HCT116 (cell line): ENCODE results near the gene TBX4. TPM values are rescaled to one million over a fixed set of nuclear protein-coding genes. Genes with fewer than 3 reads are reported as not detected.

Experiments used
- ATAC-seq: fragments of 200-7000 bp; cut with Tn5 transposase; 2 replicates; pipeline ENCODE4 v1.9.1; 2020; ENCODE audit warnings: mild to moderate bottlenecking, moderate library complexity
- BruUV-seq: library from RNA; stranded (reverse); fragments of 400-500 nt; replicated peaks from 2 replicates; lab custom pipeline; 2021; lab: Mats Ljungman, UMichigan
- CTCF ChIA-PET: fragments of 300-600 bp; sonication (Branson Sonifier 250); formaldehyde crosslinking; loops from one replicate; lab custom pipeline; 2021; ENCODE audit warnings: antibody characterized with exemption; lab: Charles Lee
- POLR2A ChIA-PET: fragments of 300-600, 350-600 bp; sonication (Branson Sonifier 250); formaldehyde crosslinking; loops from one replicate; lab custom pipeline; 2021; ENCODE audit warnings: antibody characterized with exemption; lab: Charles Lee
- RAD21 ChIA-PET, 2 experiments: fragments of 300-600 bp; sonication (Branson Sonifier 250); formaldehyde crosslinking; loops; one replicate each; lab custom pipeline; 2023; ENCODE audit warnings: low total read pairs in 2 of 2; ENCODE audit not compliant: uncharacterized antibody in 2 of 2, unreplicated experiment in 2 of 2, low non-redundant PET in 1 of 2; lab: Charles Lee
- DNase-seq: peaks from one replicate; pipeline ENCODE4 v3.0.0-alpha.2; 2010; ENCODE audit warnings: low read depth, low spot score
- H2AFZ ChIP-seq: fragments of 200-600 bp; shearing (Covaris generic), sonication (generic); 2 replicates; pipeline ENCODE4 v1.6.1; 2017; ENCODE audit warnings: low read depth, mixed run types, mixed read lengths, antibody characterized with exemption, low read length; ENCODE audit not compliant: poor library complexity, severe bottlenecking
- H3K27ac ChIP-seq: 2 replicates; pipeline ENCODE4 v1.5.1; 2012; ENCODE audit warnings: low read depth, low read length
- H3K27me3 ChIP-seq: fragments of 200-600 bp; sonication (generic); 2 replicates; pipeline ENCODE4 v1.6.1; 2016; ENCODE audit warnings: mixed run types, low read length, mixed read lengths; ENCODE audit not compliant: insufficient read depth
- H3K36me3 ChIP-seq, 2 experiments: fragments of 200-500 bp in 1 of 2; fragments of 200-600 bp in 1 of 2; sonication (Bioruptor generic) in 1 of 2; sonication (generic) in 1 of 2; 2 replicates each; pipeline versions ENCODE4 v1.5.1 to v1.6.1; 2014 to 2016; ENCODE audit warnings: low read length in 2 of 2, inconsistent platforms in 1 of 2, mixed read lengths in 1 of 2, mixed run types in 1 of 2; ENCODE audit not compliant: insufficient read depth in 2 of 2, control insufficient read depth in 1 of 2
- H3K4me1 ChIP-seq, 2 experiments: fragments of 200-600 bp in 1 of 2; sonication (generic) in 1 of 2; 2 replicates each; pipeline versions ENCODE4 v1.5.1 to v1.6.1; 2012 to 2017; ENCODE audit warnings: low read length in 2 of 2, inconsistent platforms in 1 of 2, mild to moderate bottlenecking in 1 of 2, mixed read lengths in 1 of 2, mixed run types in 1 of 2, moderate library complexity in 1 of 2; ENCODE audit not compliant: insufficient read depth in 2 of 2, control insufficient read depth in 1 of 2
- H3K4me2 ChIP-seq: fragments of 200-600 bp; sonication (generic); 2 replicates; pipeline ENCODE4 v1.6.1; 2017; ENCODE audit warnings: mixed run types, low read length, mixed read lengths
- H3K4me3 ChIP-seq, 2 experiments: fragments of 200-600 bp in 1 of 2; sonication (generic) in 1 of 2; replicated peaks in 1 of 2; 2 replicates each; pipeline ENCODE4 v1.5.1; 2011 to 2016; ENCODE audit warnings: low read length in 2 of 2, control low read depth in 1 of 2, low read depth in 1 of 2, mild to moderate bottlenecking in 1 of 2, mixed read lengths in 1 of 2, mixed run types in 1 of 2
- H3K79me2 ChIP-seq: fragments of 200-600 bp; sonication (generic); 2 replicates; pipeline ENCODE4 v1.6.1; 2017; ENCODE audit warnings: mild to moderate bottlenecking, mixed run types, low read length, moderate library complexity, mixed read lengths; ENCODE audit not compliant: insufficient read depth
- H3K9ac ChIP-seq: fragments of 200-600 bp; sonication (generic); 2 replicates; pipeline ENCODE4 v1.6.1; 2016; ENCODE audit warnings: low read length, mixed read lengths
- H3K9me2 ChIP-seq: fragments of 200-600 bp; sonication (generic), shearing (Covaris generic); 2 replicates; pipeline ENCODE4 v1.6.1; 2017; ENCODE audit warnings: mixed run types, mild to moderate bottlenecking, moderate library complexity; ENCODE audit not compliant: insufficient read depth
- H3K9me3 ChIP-seq, 2 experiments: fragments of 200-500 bp in 1 of 2; fragments of 200-600 bp in 1 of 2; sonication (Bioruptor generic) in 1 of 2; sonication (generic) in 1 of 2; 2 replicates each; pipeline ENCODE4 v1.6.1; 2014 to 2017; ENCODE audit warnings: low read length in 2 of 2, mixed read lengths in 2 of 2, inconsistent platforms in 1 of 2, low read depth in 1 of 2, mild to moderate bottlenecking in 1 of 2, mixed run types in 1 of 2, moderate library complexity in 1 of 2; ENCODE audit not compliant: control insufficient read depth in 1 of 2, insufficient read depth in 1 of 2
- H4K20me1 ChIP-seq: fragments of 200-600 bp; sonication (generic), shearing (Covaris generic); 2 replicates; pipeline ENCODE4 v1.6.1; 2017; ENCODE audit warnings: mixed run types, mild to moderate bottlenecking, moderate library complexity; ENCODE audit not compliant: insufficient read depth
- CTCF ChIP-seq, 3 experiments: fragments of 200-600 bp in 1 of 3; sonication (generic) in 1 of 3; IDR thresholded peaks in 2 of 3; conservative IDR thresholded peaks in 1 of 3; 2 replicates each; pipeline ENCODE4 v1.5.1; 2012 to 2017; ENCODE audit warnings: low read depth in 2 of 3, low read length in 2 of 3, antibody characterized with exemption in 1 of 3, borderline replicate concordance in 1 of 3, control low read depth in 1 of 3, mild to moderate bottlenecking in 1 of 3, mixed read lengths in 1 of 3, mixed run types in 1 of 3, moderate library complexity in 1 of 3; ENCODE audit not compliant: insufficient read depth in 1 of 3
- EGR1 ChIP-seq: IDR thresholded peaks from 2 replicates; pipeline ENCODE4 v1.6.1; 2012; ENCODE audit warnings: low read depth
- ELF1 ChIP-seq: IDR thresholded peaks from 2 replicates; pipeline ENCODE4 v1.6.1; 2012; ENCODE audit warnings: low read depth, borderline replicate concordance
- EZH2phosphoT487 ChIP-seq: fragments of 200-600 bp; IDR thresholded peaks from 2 replicates; pipeline ENCODE4 v1.6.1; 2018; ENCODE audit warnings: antibody characterized with exemption, borderline replicate concordance
- FOSL1 ChIP-seq: IDR thresholded peaks from 2 replicates; pipeline ENCODE4 v1.6.1; 2012; ENCODE audit warnings: low read depth
- MAX ChIP-seq: IDR thresholded peaks from 2 replicates; pipeline ENCODE4 v1.6.1; 2012
- POLR2AphosphoS5 ChIP-seq: IDR thresholded peaks from 2 replicates; pipeline ENCODE4 v1.6.1; 2011; ENCODE audit warnings: mild to moderate bottlenecking, low read depth, low read length, moderate library complexity
- RAD21 ChIP-seq: IDR thresholded peaks from 2 replicates; pipeline ENCODE4 v1.6.1; 2012; ENCODE audit warnings: low read depth, mild to moderate bottlenecking
- SIN3A ChIP-seq: IDR thresholded peaks from 2 replicates; pipeline ENCODE4 v1.6.1; 2012; ENCODE audit warnings: low read depth
- SRF ChIP-seq: IDR thresholded peaks from 2 replicates; pipeline ENCODE4 v1.6.1; 2012; ENCODE audit warnings: low read depth
- TCF7L2 ChIP-seq: IDR thresholded peaks from 2 replicates; pipeline ENCODE4 v1.7.0; 2011; ENCODE audit warnings: borderline replicate concordance, inconsistent platforms; ENCODE audit not compliant: insufficient read depth, insufficient read length; ENCODE audit errors: extremely low read depth
- YY1 ChIP-seq: IDR thresholded peaks from 2 replicates; pipeline ENCODE4 v1.6.1; 2011; ENCODE audit warnings: low read length, low read depth, moderate library complexity, mild to moderate bottlenecking; ENCODE audit not compliant: insufficient replicate concordance; ENCODE audit errors: extremely low read depth
- ZFX ChIP-seq: fragments of 450-650 bp; IDR thresholded peaks from 2 replicates; pipeline ENCODE4 v1.6.1; 2017
- ZNF274 ChIP-seq: fragments of 200-500 bp; sonication (Bioruptor generic); IDR thresholded peaks from 2 replicates; pipeline ENCODE4 v1.6.1; 2014; ENCODE audit warnings: mild to moderate bottlenecking, low read depth, low read length, inconsistent platforms
- intact Hi-C: fragments of 100-400 bp; cut with micrococcal nuclease; formaldehyde crosslinking; loops from 2 replicates; pipeline ENCODE4 v1.10.0; 2022
- total RNA-seq: library from RNA; stranded (reverse); gene quantifications from one replicate; pipeline ENCODE4 v1.2.1, GENCODE V29; 2021; ENCODE audit not compliant: unreplicated experiment

The TBX4 gene
- total RNA-seq, 1 experiment from 2014 or later = 0.27 TPM

DNA sequence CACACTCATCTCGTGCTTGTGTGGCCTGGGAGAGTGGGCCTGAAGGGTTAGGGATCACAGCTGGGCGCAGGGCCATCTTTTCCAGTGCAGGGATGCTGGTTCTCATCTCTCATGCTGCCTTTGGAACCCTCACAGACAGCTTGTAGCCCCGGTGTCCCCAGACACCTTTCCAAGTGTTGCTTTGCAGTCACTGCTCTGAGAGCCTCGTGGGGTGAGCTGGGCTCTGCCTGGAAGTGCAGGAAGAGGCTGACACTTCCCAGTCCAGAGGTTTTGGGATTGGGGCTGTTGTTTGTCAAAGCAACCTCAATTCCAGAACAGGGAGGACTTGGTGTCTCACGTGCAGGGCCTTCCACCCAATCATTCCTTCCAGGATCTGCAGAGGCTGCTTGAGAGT lies 28.2 kb downstream of the TBX4 start:
- Histone ChIP-seq H3K4me1 (peaks cover 0 to 6% of the 10 kb centered on the region in 2 experiments; a peak in 1 of 4 replicates), H3K9me3 (no peaks in the 10 kb centered on the region), H4K20me1 (no peaks in the 10 kb centered on the region), H3K9ac (no peak overlapping the region), H3K79me2 (no peaks in the 10 kb centered on the region), H2AFZ (no peak overlapping the region), H3K27ac (no peak overlapping the region), H3K27me3 (no peaks in the 10 kb centered on the region), H3K36me3 (no peaks in the 10 kb centered on the region), H3K4me2 (no peak overlapping the region), H3K4me3 (no peak overlapping the region), H3K9me2 (no peaks in the 10 kb centered on the region)
- ChIA-PET RAD21 (no interaction called here), POLR2A (interaction anchor here (1.0 to 1.3 kb wide), 2 partner anchors 13 to 16 kb away, joined by 3 to 4 read pairs; no protein-coding TSS in a partner anchor), CTCF (interaction anchor here (0.6 kb wide), 1 partner anchor 71 kb away, joined by 3 read pairs; no protein-coding TSS in a partner anchor)
- intact Hi-C loops = no loop called here
- ATAC-seq (no peak), DNase-seq (no peak)
- TF ChIP-seq MAX (no peak), ZFX (no peak), YY1 (no peak), TCF7L2 (no peak), ZNF274 (no peak), CTCF (IDR thresholded peaks at IDR 0.05 in 2 of 3, conservative IDR thresholded peaks at IDR 0.05 in 1 of 3; ENCODE audit: borderline replicate concordance in 1 of 3, insufficient read depth in 1 of 3, low read depth in 2 of 3, low read length in 2 of 3) (no peak), SIN3A (no peak), RAD21 (no peak), FOSL1 (no peak), EZH2phosphoT487 (no peak), POLR2AphosphoS5 (no peak), ELF1 (no peak), SRF (no peak), EGR1 (no peak)
- no TSS peak for BruUV-seq
